HCT116 (cell line): ENCODE data around the gene CACNA2D3.

Source experiments
- ATF3 ChIP-seq: IDR thresholded peaks from 2 replicates; pipeline ENCODE4 v1.6.1; 2012
- CBX3 ChIP-seq: IDR thresholded peaks from 2 replicates; pipeline ENCODE4 v1.6.1; 2012; ENCODE audit warnings: low read depth
- CTCF ChIP-seq, 3 experiments: fragments of 200-600 bp in 1 of 3; sonication (generic) in 1 of 3; IDR thresholded peaks in 2 of 3; conservative IDR thresholded peaks in 1 of 3; 2 replicates each; pipeline ENCODE4 v1.5.1; 2012 to 2017; ENCODE audit warnings: low read depth in 2 of 3, low read length in 2 of 3, antibody characterized with exemption in 1 of 3, borderline replicate concordance in 1 of 3, control low read depth in 1 of 3, mild to moderate bottlenecking in 1 of 3, mixed read lengths in 1 of 3, mixed run types in 1 of 3, moderate library complexity in 1 of 3; ENCODE audit not compliant: insufficient read depth in 1 of 3
- ELF1 ChIP-seq: IDR thresholded peaks from 2 replicates; pipeline ENCODE4 v1.6.1; 2012; ENCODE audit warnings: low read depth, borderline replicate concordance
- EZH2 ChIP-seq: fragments of 200-600 bp; sonication (generic); IDR thresholded peaks from 2 replicates; pipeline ENCODE4 v1.6.1; 2017; ENCODE audit warnings: antibody characterized with exemption, mixed run types
- EZH2phosphoT487 ChIP-seq: fragments of 200-600 bp; IDR thresholded peaks from 2 replicates; pipeline ENCODE4 v1.6.1; 2018; ENCODE audit warnings: antibody characterized with exemption, borderline replicate concordance
- FOSL1 ChIP-seq: IDR thresholded peaks from 2 replicates; pipeline ENCODE4 v1.6.1; 2012; ENCODE audit warnings: low read depth
- MAX ChIP-seq: IDR thresholded peaks from 2 replicates; pipeline ENCODE4 v1.6.1; 2012
- POLR2A ChIP-seq: IDR thresholded peaks from 2 replicates; pipeline ENCODE4 v1.7.0; 2011; ENCODE audit warnings: borderline replicate concordance; ENCODE audit not compliant: insufficient read depth, insufficient read length; ENCODE audit errors: extremely low read depth
- REST ChIP-seq: IDR thresholded peaks from 2 replicates; pipeline ENCODE4 v1.6.1; 2012; ENCODE audit warnings: low read depth
- TCF7L2 ChIP-seq: IDR thresholded peaks from 2 replicates; pipeline ENCODE4 v1.7.0; 2011; ENCODE audit warnings: borderline replicate concordance, inconsistent platforms; ENCODE audit not compliant: insufficient read depth, insufficient read length; ENCODE audit errors: extremely low read depth
- ZBTB33 ChIP-seq: IDR thresholded peaks from 2 replicates; pipeline ENCODE4 v1.6.1; 2011; ENCODE audit warnings: mild to moderate bottlenecking, low read length, moderate library complexity; ENCODE audit not compliant: insufficient replicate concordance; ENCODE audit errors: extremely low read depth

GRCh38 chr3:54536450-54536849, 414.1 kb downstream of the CACNA2D3 start:
- TF ChIP-seq ELF1 (no peak), CTCF (IDR thresholded peaks at IDR 0.05 in 2 of 3, conservative IDR thresholded peaks at IDR 0.05 in 1 of 3; ENCODE audit: borderline replicate concordance in 1 of 3, insufficient read depth in 1 of 3, low read depth in 2 of 3, low read length in 2 of 3) (no peak), POLR2A (no peak), MAX (no peak), EZH2 (no peak), ZBTB33 (no peak), FOSL1 (no peak), TCF7L2 (no peak), EZH2phosphoT487 (no peak), CBX3 (no peak), ATF3 (no peak), REST (no peak)
